WTC11 (cell line): ENCODE results near the gene GTF3C1. TPM values are rescaled to one million over a fixed set of nuclear protein-coding genes. Genes with fewer than 3 reads are reported as not detected.

ENCODE experiments used
- ATAC-seq: fragments of 200-7000 bp; cut with Tn5 transposase; 2 replicates; pipeline ENCODE4 v1.10.0; 2021; ENCODE audit warnings: mild to moderate bottlenecking, moderate library complexity
- CTCF ChIA-PET: fragments of 300-600 bp; sonication (Branson Sonifier 250); formaldehyde crosslinking; loops from one replicate; lab custom pipeline; 2021; ENCODE audit warnings: antibody characterized with exemption; lab: Charles Lee
- POLR2A ChIA-PET: fragments of 350-600 bp; sonication (Branson Sonifier 250); formaldehyde crosslinking; loops from one replicate; lab custom pipeline; 2021; ENCODE audit warnings: antibody characterized with exemption; lab: Charles Lee
- DNase-seq: peaks from one replicate; pipeline ENCODE4 v3.0.0; 2021; ENCODE audit warnings: low spot score
- H3K27ac Mint-ChIP-seq: 2 replicates; pipeline ENCODE4 v1.8.0; 2021; ENCODE audit warnings: mixed read lengths
- H3K27me3 Mint-ChIP-seq: 2 replicates; pipeline ENCODE4 v1.8.0; 2021; ENCODE audit warnings: low read depth, mild to moderate bottlenecking, moderate library complexity, mixed read lengths
- H3K36me3 Mint-ChIP-seq: 2 replicates; pipeline ENCODE4 v1.8.0; 2021; ENCODE audit warnings: mixed read lengths
- H3K4me1 Mint-ChIP-seq: 2 replicates; pipeline ENCODE4 v1.8.0; 2022; ENCODE audit warnings: mixed read lengths
- H3K4me3 Mint-ChIP-seq: 2 replicates; pipeline ENCODE4 v1.8.0; 2021; ENCODE audit warnings: mild to moderate bottlenecking, moderate library complexity, mixed read lengths
- H3K9me3 Mint-ChIP-seq: 2 replicates; pipeline ENCODE4 v1.8.0; 2021; ENCODE audit warnings: mixed read lengths
- AR ChIP-seq: fragments of 250-450 bp; sonication (Bioruptor Pico); IDR thresholded peaks from 2 replicates; pipeline ENCODE4 v1.9.0; 2021; ENCODE audit warnings: mild to moderate bottlenecking
- ARID4B ChIP-seq: sonication (generic); formaldehyde crosslinking; IDR thresholded peaks from 2 replicates; pipeline ENCODE4 v1.8.0; 2023; ENCODE audit warnings: missing genetic modification reagents, mild to moderate bottlenecking, borderline replicate concordance
- ATF1 ChIP-seq: sonication (generic); formaldehyde crosslinking; IDR thresholded peaks from 2 replicates; pipeline ENCODE4 v1.8.1; 2023; ENCODE audit warnings: mild to moderate bottlenecking, moderate library complexity, missing genetic modification reagents
- FOXJ3 ChIP-seq: sonication (generic); formaldehyde crosslinking; IDR thresholded peaks from 2 replicates; pipeline ENCODE4 v1.9.0; 2021; ENCODE audit warnings: missing genetic modification reagents, mild to moderate bottlenecking, borderline replicate concordance
- FOXP4 ChIP-seq: sonication (generic); formaldehyde crosslinking; IDR thresholded peaks from 2 replicates; pipeline ENCODE4 v1.8.0; 2022; ENCODE audit warnings: mild to moderate bottlenecking, missing genetic modification reagents
- HMGA2 ChIP-seq: fragments of 250-450 bp; sonication (Bioruptor Pico); IDR thresholded peaks from 2 replicates; pipeline ENCODE4 v1.4.0; 2021; ENCODE audit warnings: mild to moderate bottlenecking, moderate library complexity
- NFATC4 ChIP-seq: fragments of 250-450 bp; sonication (Bioruptor Pico); IDR thresholded peaks from 2 replicates; pipeline ENCODE4 v1.9.0; 2021; ENCODE audit warnings: mild to moderate bottlenecking
- PRRX2 ChIP-seq: fragments of 250-450 bp; sonication (Bioruptor Pico); IDR thresholded peaks from 2 replicates; pipeline ENCODE4 v1.8.0; 2021; ENCODE audit warnings: mild to moderate bottlenecking
- RELA ChIP-seq: sonication (generic); formaldehyde crosslinking; IDR thresholded peaks from 2 replicates; pipeline ENCODE4 v1.8.1; 2022; ENCODE audit warnings: missing genetic modification reagents, mild to moderate bottlenecking, borderline replicate concordance
- TEAD4 ChIP-seq: sonication (generic); formaldehyde crosslinking; IDR thresholded peaks from 2 replicates; pipeline ENCODE4 v1.8.0; 2022; ENCODE audit warnings: mild to moderate bottlenecking, missing genetic modification reagents
- TP53 ChIP-seq: sonication (generic); formaldehyde crosslinking; IDR thresholded peaks from 2 replicates; pipeline ENCODE4 v1.8.1; 2023; ENCODE audit warnings: mild to moderate bottlenecking, missing genetic modification reagents
- ZNF219 ChIP-seq: sonication (generic); formaldehyde crosslinking; IDR thresholded peaks from 2 replicates; pipeline ENCODE4 v1.8.0; 2023; ENCODE audit warnings: missing genetic modification reagents, mild to moderate bottlenecking, borderline replicate concordance
- ZNF232 ChIP-seq: sonication (generic); formaldehyde crosslinking; IDR thresholded peaks from 2 replicates; pipeline ENCODE4 v1.8.0; 2022; ENCODE audit warnings: mild to moderate bottlenecking, missing genetic modification reagents
- ZNF281 ChIP-seq: sonication (generic); formaldehyde crosslinking; IDR thresholded peaks from 2 replicates; pipeline ENCODE4 v1.8.0; 2023; ENCODE audit warnings: mild to moderate bottlenecking, missing genetic modification reagents
- total RNA-seq: library from RNA; stranded (reverse); gene quantifications from 3 replicates; pipeline ENCODE4 v1.2.3, GENCODE V29; 2021

Gene GTF3C1
- total RNA-seq, 1 experiment from 2014 or later: 146 TPM

- TF ChIP-seq FOXP4 (no peak), AR (CRISPR knock-in tag) (no peak), FOXJ3 (CRISPR knock-in tag) (no peak), ARID4B (CRISPR knock-in tag) (no peak), TP53 (no peak), TEAD4 (CRISPR knock-in tag) (no peak), ATF1 (CRISPR knock-in tag) (no peak)
Observed at GRCh38 chr16:27439271-27440018, 110.3 kb downstream of the GTF3C1 start (continued).

- Mint-ChIP-seq H3K27me3 (no peaks in the 10 kb centered on the region), H3K27ac (no peak overlapping the region), H3K4me1 (peaks cover 4% of the 10 kb centered on the region), H3K36me3 (no peaks in the 10 kb centered on the region)
- POLR2A ChIA-PET: no interaction called here
- no peak for ATAC-seq
- TF ChIP-seq PRRX2 (CRISPR knock-in tag): no peak
- no peak for TF ChIP-seq RELA (CRISPR knock-in tag)
- TF ChIP-seq ZNF232 (CRISPR knock-in tag): no peak
- TF ChIP-seq ZNF281: no peak
- TF ChIP-seq NFATC4 (CRISPR knock-in tag): no peak
- TF ChIP-seq HMGA2: no peak
- TF ChIP-seq ZNF219 (CRISPR knock-in tag): no peak
- TF ChIP-seq FOXJ3 (CRISPR knock-in tag): no peak
- TF ChIP-seq, all 79 proteins: peak for 0
- CTCF ChIA-PET: interaction anchor here (0.7 to 1.6 kb wide), 4 partner anchors 9 to 259 kb away, joined by 3 to 5 read pairs (median 4); no protein-coding TSS in a partner anchor
- DNase-seq: no peak
- no peak overlapping the region for H3K4me3 Mint-ChIP-seq
- no peaks in the 10 kb centered on the region for H3K9me3 Mint-ChIP-seq
Observed at GRCh38 chr16:27437946-27438345, 111.8 kb downstream of the GTF3C1 start.
